HepG2 (cell line): ENCODE results near the gene KCTD6. TPM values are rescaled to one million over a fixed set of nuclear protein-coding genes. Genes with fewer than 3 reads are reported as not detected.
A peak's percentile ranks its signal among the peaks of the same experiment; 100 is the strongest.

Experiments used
- EED ChIP-seq: sonication (generic); formaldehyde crosslinking; IDR thresholded peaks from 2 replicates; pipeline ENCODE4 v1.5.0; 2020; ENCODE audit warnings: mild to moderate bottlenecking, missing genetic modification reagents
- GFI1 ChIP-seq: sonication (generic); formaldehyde crosslinking; IDR thresholded peaks from 2 replicates; pipeline ENCODE4 v1.5.0; 2020; ENCODE audit warnings: missing genetic modification reagents, mild to moderate bottlenecking, borderline replicate concordance
- HNRNPK ChIP-seq: fragments of 200-400 bp; formaldehyde crosslinking; IDR thresholded peaks from 2 replicates; pipeline ENCODE4 v1.6.1; 2018; ENCODE audit warnings: low read length, low read depth, moderate library complexity, mild to moderate bottlenecking; ENCODE audit not compliant: poor library complexity, severe bottlenecking
- MXI1 ChIP-seq: IDR thresholded peaks from 3 replicates; pipeline ENCODE4 v1.6.1; 2012; ENCODE audit warnings: low read depth, low read length, inconsistent platforms, borderline replicate concordance
- NPAS2 ChIP-seq: sonication (generic); formaldehyde crosslinking; IDR thresholded peaks from 2 replicates; pipeline ENCODE4 v1.8.0; 2022; ENCODE audit warnings: mild to moderate bottlenecking, missing genetic modification reagents, borderline replicate concordance
- NR1H2 ChIP-seq: sonication (generic); formaldehyde crosslinking; IDR thresholded peaks from 2 replicates; pipeline ENCODE4 v1.8.1; 2022; ENCODE audit warnings: low read depth, missing genetic modification reagents, borderline replicate concordance
- PAWR ChIP-seq: sonication (generic); formaldehyde crosslinking; IDR thresholded peaks from 2 replicates; pipeline ENCODE4 v1.4.0; 2020; ENCODE audit warnings: missing genetic modification reagents, mild to moderate bottlenecking, borderline replicate concordance
- PHF20 ChIP-seq: sonication (generic); formaldehyde crosslinking; IDR thresholded peaks from 2 replicates; pipeline ENCODE4 v1.5.0; 2020; ENCODE audit warnings: mild to moderate bottlenecking, missing genetic modification reagents
- SALL1 ChIP-seq: sonication (generic); formaldehyde crosslinking; IDR thresholded peaks from 2 replicates; pipeline ENCODE4 v1.8.0; 2022; ENCODE audit warnings: mild to moderate bottlenecking, missing genetic modification reagents
- SNRNP70 ChIP-seq: fragments of 200-400 bp; formaldehyde crosslinking; IDR thresholded peaks from 2 replicates; pipeline ENCODE4 v1.6.1; 2017; ENCODE audit warnings: mild to moderate bottlenecking, low read depth, low read length, moderate library complexity
- SP140L ChIP-seq: sonication (generic); formaldehyde crosslinking; IDR thresholded peaks from 2 replicates; pipeline ENCODE4 v1.4.0; 2020; ENCODE audit warnings: missing genetic modification reagents, borderline replicate concordance
- TFDP1 ChIP-seq: IDR thresholded peaks from 2 replicates; pipeline ENCODE4 v1.6.1; 2016; ENCODE audit warnings: missing compliant biosample characterization, missing genetic modification reagents, borderline replicate concordance
- ZBTB14 ChIP-seq: sonication (generic); formaldehyde crosslinking; IDR thresholded peaks from 2 replicates; pipeline ENCODE4 v1.4.0; 2020; ENCODE audit warnings: missing genetic modification reagents
- ZNF142 ChIP-seq: sonication (generic); formaldehyde crosslinking; IDR thresholded peaks from 2 replicates; pipeline ENCODE4 v1.4.0; 2020; ENCODE audit warnings: missing genetic modification reagents
- ZNF556 ChIP-seq: sonication (generic); formaldehyde crosslinking; IDR thresholded peaks from 2 replicates; pipeline ENCODE4 v1.4.0; 2020; ENCODE audit warnings: mild to moderate bottlenecking, missing genetic modification reagents, borderline replicate concordance
- ZNF749 ChIP-seq: sonication (generic); formaldehyde crosslinking; IDR thresholded peaks from 2 replicates; pipeline ENCODE4 v1.8.0; 2022; ENCODE audit warnings: mild to moderate bottlenecking, missing genetic modification reagents, moderate library complexity, borderline replicate concordance
- polyA plus RNA-seq, 8 experiments: library from polyadenylated mRNA; depleted of rRNA in 3 of 8; stranded (reverse) in 7 of 8; unstranded in 1 of 8; fragments of >200 nt; fragmentation: Illumina TruSeq in 4 of 8; extraction: Trizol in 4 of 8; gene quantifications; 2 replicates each; pipeline versions ENCODE4 v1.2.1 to v1.2.3, GENCODE V29; 2011 to 2016; ENCODE audit warnings: low read depth in 4 of 8, missing spikeins in 1 of 8, mixed read lengths in 1 of 8; ENCODE audit not compliant: insufficient read depth in 1 of 8
- total RNA-seq, 5 experiments: library from RNA; depleted of rRNA; stranded (reverse); fragments of >200 nt; fragmentation: Illumina TruSeq; extraction: Trizol; gene quantifications; 2 replicates each; pipeline ENCODE4 v1.2.3, GENCODE V29; 2016; ENCODE audit warnings: low read depth in 1 of 5

The KCTD6 gene
- total and polyA plus RNA-seq, 2 of the 13 experiments (the other 11 are each of a cell fraction or from before 2014, with no cell fraction given) = 13.4 to 14.2 TPM

GRCh38 chr3:58491506-58492402, at the start of gene KCTD6 (continued):
- TF ChIP-seq ZNF142 (CRISPR knock-in tag) (no peak), SALL1 (peak; percentile 69), GFI1 (0 out of 2 replicates have a peak, but pooled peaks have one; percentile 41), NPAS2 (CRISPR knock-in tag) (no peak), ZBTB14 (CRISPR knock-in tag) (peak; percentile 68), MXI1 (peak; percentile 57; the same call in 1 of the 3 replicates), PAWR (CRISPR knock-in tag) (no peak), PHF20 (CRISPR knock-in tag) (0 out of 2 replicates have a peak, but pooled peaks have one; percentile 9), SNRNP70 (no peak), HNRNPK (peak; percentile 13), ZNF749 (0 out of 2 replicates have a peak, but pooled peaks have one; percentile 56), TFDP1 (CRISPR knock-in tag) (0 out of 2 replicates have a peak, but pooled peaks have one; percentile 38), SP140L (CRISPR knock-in tag) (no peak), ZNF556 (CRISPR knock-in tag) (no peak), NR1H2 (CRISPR knock-in tag) (no peak), EED (CRISPR knock-in tag) (0 out of 2 replicates have a peak, but pooled peaks have one; percentile 42)
